GM20431 (cell line): Measurements from ENCODE around the gene NABP2.
"Not testable (repeated sequence)": the region's sequence is repeated elsewhere in the genome, so short reads cannot be mapped to it uniquely, and the experiment has no call there.

Experiments
- in situ Hi-C: fragments of 300-500 bp; cut with MseI, MboI; formaldehyde crosslinking; loops from one replicate; pipeline ENCODE4 v1.15.0; 2020; ENCODE audit warnings: low sequenced_read_pairs; ENCODE audit not compliant: unreplicated experiment

Gene NABP2

DNA sequence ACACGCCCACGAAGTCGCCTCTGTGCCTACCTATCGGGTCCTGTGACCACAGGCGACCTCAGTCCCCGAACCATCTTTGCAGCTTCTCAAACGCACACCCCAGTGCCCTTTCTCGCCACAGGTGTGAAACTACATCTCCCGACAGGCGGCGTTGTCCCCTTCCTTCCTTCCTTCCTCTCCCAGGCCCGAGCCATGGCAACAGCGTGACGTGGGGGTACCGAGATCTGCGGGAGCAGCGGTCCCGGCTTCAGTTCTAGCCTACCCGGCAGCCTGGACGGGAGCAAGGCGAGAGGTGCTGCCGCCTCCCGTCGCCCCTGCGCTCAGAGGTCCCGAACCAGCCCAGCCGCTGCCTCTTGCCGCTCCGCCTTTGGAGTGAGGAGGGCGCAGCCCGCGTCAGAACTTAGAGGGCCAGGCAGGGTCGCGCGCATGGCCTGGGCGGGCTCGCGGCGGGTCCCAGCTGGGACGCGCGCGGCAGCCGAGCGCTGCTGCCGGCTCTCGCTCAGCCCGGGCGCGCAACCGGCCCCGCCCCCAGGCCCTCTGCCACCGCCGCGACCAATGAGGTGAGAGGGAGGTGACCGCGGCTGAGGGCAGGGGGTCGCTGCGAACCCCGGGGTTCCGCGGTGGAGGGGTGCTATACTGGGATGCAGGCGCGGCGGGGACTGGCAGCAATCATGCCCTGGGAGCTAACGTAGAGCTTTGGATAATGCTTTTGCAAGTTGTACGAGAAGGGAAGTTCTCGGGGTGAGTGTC, 42.7 kb downstream of the NABP2 start, which contains the start of gene COQ10A:
Gene COQ10A (plus strand): TSS at position 250 of the 750 bp plus-strand sequence. CDS start 177 bp downstream, at position 427.
- in situ Hi-C loops: no loop called here

DNA sequence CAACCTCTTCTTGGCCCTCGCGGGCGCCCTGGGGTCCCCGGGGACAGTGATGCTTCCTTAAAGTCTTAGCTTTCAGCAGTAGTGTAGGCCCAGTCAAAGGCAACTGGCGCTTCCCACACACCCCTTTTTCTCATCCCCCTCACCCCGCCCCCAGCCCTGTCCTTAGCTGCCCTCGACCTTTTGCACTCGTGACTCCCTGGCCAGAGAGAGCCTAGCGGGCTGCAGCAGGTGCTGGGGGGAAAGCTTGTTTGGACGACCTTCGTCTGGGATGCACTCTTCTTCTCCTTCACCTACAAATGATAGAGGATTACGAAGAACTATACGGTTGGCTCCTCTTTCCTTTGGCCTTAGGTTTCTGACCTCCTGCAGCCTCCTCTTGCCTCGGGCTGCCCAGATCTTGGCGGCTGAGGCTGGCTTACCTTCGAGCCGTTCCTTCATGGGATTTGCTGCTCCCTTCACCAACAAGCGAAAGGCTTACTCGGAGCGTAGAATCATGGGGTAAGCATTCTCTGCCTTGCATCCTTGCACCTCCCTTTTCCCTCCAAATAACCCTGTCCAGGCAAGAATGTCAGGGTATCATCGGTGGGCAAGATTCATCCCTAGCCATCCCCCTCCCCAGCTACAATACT, 43.4 kb downstream of the NABP2 start:
- in situ Hi-C loops: no loop called here

DNA sequence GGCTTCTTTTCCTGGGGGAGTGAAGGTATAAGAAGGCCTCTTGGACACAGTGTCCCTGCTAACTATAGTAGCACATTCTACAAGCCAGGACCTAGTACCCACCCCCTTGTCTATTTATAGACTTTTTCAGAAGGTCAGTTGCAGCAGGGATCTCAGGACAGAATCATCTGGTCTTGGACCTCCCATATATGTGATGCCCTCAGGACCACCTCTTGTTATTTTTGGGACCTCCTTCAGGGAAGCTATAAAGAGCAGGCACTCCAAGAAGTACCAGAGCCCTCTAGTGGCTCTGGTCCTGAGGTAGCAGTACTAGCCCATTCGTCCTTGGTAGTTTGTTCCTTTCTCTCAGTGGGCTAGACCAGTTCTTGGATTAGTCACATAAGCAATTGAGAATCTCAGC, 46.9 kb downstream of the NABP2 start:
- in situ Hi-C loops: no loop called here

DNA sequence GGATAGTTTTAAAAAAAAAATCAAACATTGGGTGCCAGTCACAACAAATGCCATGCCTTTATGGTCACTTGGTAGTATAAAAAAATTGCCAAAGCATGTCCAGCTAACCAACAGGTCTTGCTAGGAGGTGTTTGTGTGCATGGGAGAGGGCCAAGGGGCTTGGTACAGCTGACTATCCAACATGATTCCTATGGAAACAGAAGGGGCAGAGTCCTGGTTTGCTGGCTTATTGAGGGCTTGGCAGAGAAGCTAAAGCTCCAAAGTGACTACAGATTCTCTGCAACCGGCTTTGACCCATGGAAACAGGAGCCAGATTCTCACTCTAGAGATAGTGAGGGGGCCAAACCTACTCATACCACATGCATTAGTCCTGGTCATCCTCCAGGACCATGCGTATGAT, 48.3 kb downstream of the NABP2 start:
- in situ Hi-C loops: not testable (repeated sequence)

DNA sequence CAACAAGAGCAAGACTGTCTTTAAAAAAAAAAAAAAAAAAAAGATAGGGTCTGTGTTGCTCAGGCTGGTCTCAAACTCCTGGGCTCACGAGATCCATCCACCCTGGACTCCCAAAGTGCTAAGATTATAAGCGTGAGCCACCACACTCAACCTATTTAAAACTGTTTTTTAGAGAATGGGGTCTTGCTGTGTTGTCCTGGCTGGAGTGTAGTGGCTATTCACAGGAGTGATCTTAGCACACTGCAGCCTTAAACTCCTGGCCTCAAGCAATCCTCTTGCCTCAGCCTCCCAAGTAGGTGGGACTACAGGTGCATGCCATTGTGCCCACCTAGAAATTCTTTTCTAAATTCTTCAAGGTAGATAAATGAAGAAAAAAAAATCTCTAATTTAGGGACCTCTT, 50.2 kb downstream of the NABP2 start:
- in situ Hi-C loops: no loop called here

DNA sequence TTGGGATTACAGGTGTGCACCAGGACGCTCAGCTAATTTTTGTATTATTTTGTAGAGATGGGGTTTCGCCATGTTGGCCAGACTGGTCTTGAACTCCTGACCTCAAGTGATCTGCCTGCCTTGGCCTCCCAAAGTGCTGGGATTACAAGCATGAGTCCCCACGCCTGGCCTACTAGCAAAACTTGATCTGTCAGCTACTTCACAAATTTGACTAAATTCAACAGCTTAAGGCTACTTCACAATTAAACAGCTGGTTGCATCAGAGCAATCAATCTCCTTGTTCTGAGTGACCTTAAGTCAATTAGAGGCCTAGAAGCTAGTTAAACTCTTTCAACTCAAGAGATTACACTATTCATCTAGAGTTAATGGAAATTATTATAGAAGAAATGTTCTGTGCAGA, 54.8 kb downstream of the NABP2 start:
- in situ Hi-C loops: no loop called here
